DND-41 (cell line): ENCODE results near the gene AUP1.

Source experiments
- EZH2 ChIP-seq: IDR thresholded peaks from 3 replicates; pipeline ENCODE4 v1.6.1; 2012; ENCODE audit warnings: borderline replicate concordance, low read depth, mild to moderate bottlenecking, moderate library complexity, low read length, inconsistent platforms; ENCODE audit not compliant: severe bottlenecking
- TF ChIP-seq, protein P1 (sequence below): IDR thresholded peaks from 2 replicates; pipeline ENCODE4 v1.5.1; 2012; ENCODE audit warnings: borderline replicate concordance, low read length, moderate library complexity, mild to moderate bottlenecking; ENCODE audit not compliant: poor library complexity, severe bottlenecking; ENCODE audit errors: extremely low read depth

DNA sequence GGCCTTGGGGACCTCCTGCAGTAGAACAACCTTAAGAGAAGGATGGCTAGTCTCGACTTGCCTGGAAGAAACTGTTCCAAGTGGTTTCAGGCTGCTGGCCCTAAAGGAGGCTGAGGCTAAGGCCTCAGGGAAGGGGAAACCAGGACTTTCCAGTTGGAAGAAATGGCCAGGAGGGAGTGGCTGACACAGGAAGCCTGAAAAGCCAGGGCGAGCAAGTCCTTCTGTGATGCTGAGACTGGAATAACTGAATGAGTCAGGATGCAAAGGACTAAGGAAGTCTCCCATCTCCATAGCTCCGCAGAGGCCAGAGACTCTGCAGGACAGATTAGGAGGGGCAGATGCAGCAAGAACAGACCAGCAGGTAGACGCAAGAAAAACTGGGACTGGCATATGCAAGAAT, 7.6 kb upstream of the AUP1 start:
- TF ChIP-seq, protein P1, sequence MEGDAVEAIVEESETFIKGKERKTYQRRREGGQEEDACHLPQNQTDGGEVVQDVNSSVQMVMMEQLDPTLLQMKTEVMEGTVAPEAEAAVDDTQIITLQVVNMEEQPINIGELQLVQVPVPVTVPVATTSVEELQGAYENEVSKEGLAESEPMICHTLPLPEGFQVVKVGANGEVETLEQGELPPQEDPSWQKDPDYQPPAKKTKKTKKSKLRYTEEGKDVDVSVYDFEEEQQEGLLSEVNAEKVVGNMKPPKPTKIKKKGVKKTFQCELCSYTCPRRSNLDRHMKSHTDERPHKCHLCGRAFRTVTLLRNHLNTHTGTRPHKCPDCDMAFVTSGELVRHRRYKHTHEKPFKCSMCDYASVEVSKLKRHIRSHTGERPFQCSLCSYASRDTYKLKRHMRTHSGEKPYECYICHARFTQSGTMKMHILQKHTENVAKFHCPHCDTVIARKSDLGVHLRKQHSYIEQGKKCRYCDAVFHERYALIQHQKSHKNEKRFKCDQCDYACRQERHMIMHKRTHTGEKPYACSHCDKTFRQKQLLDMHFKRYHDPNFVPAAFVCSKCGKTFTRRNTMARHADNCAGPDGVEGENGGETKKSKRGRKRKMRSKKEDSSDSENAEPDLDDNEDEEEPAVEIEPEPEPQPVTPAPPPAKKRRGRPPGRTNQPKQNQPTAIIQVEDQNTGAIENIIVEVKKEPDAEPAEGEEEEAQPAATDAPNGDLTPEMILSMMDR = no peak
- no peak for TF ChIP-seq EZH2
